ENCODE results near the gene DPPA2. TPM values are rescaled to one million over a fixed set of nuclear protein-coding genes. Genes with fewer than 3 reads are reported as not detected.

Gene DPPA2
- total and polyA plus RNA-seq, 2 of the 8 experiments (the other 6 are each of a cell fraction or from before 2014, with no cell fraction given) = 7.8 to 12.6 TPM

- TF ChIP-seq RBBP5 (IDR thresholded peaks at IDR 0.05; ENCODE audit: borderline replicate concordance, low read depth, low read length) (no peak), EGR1 (IDR thresholded peaks at IDR 0.05; ENCODE audit: borderline replicate concordance, low read depth, low read length) (no peak), PHF8 (conservative IDR thresholded peaks at IDR 0.05; ENCODE audit: low read depth, low read length) (no peak), ATF2 (IDR thresholded peaks at IDR 0.05; ENCODE audit: low read length) (no peak), CTBP2 (IDR thresholded peaks at IDR 0.05; ENCODE audit: borderline replicate concordance, insufficient read depth, insufficient read length, low read length) (no peak), RFX5 (IDR thresholded peaks at IDR 0.05; ENCODE audit: borderline replicate concordance, low read depth, low read length) (no peak), YY1 (IDR thresholded peaks at IDR 0.05; ENCODE audit: low read depth, low read length) (no peak), EZH2 (IDR thresholded peaks at IDR 0.05; ENCODE audit: low read depth, low read length, severe bottlenecking) (no peak)
Observed at GRCh38 chr3:109364088-109364487, 47.8 kb upstream of the DPPA2 start (continued).
